Hematopoietic multipotent progenitor cell treated with erythropoietin and hydrocortisone succinate and interleukin-3 and kit ligand, for 17 days (in vitro differentiated cells): ENCODE results near the gene TSACC.

Experiments
- DNase-seq: peaks from one replicate; pipeline ENCODE4 v3.0.0-alpha.2; 2015; ENCODE audit warnings: low spot score

TSACC gene

GRCh38 chr1:156394835-156395461, 56.6 kb downstream of the TSACC start:
- no peak for DNase-seq
